BLaER1 (cell line): ENCODE measurements around the gene ALDH3B2.
A peak's percentile ranks its signal among the peaks of the same experiment; 100 is the strongest.
"Not testable (repeated sequence)": the region's sequence is repeated elsewhere in the genome, so short reads cannot be mapped to it uniquely, and the experiment has no call there.

Experiments
- H3K27ac ChIP-seq: shearing (Covaris generic); formaldehyde crosslinking; 2 replicates; pipeline ENCODE4 v1.8.1; 2022
- H3K27me3 ChIP-seq: shearing (Covaris generic); formaldehyde crosslinking; 2 replicates; pipeline ENCODE4 v1.8.1; 2022
- H3K36me3 ChIP-seq: shearing (Covaris generic); formaldehyde crosslinking; 2 replicates; pipeline ENCODE4 v1.8.1; 2022
- H3K4me1 ChIP-seq: shearing (Covaris generic); formaldehyde crosslinking; 2 replicates; pipeline ENCODE4 v1.8.1; 2022
- H3K4me2 ChIP-seq: shearing (Covaris generic); formaldehyde crosslinking; 2 replicates; pipeline ENCODE4 v1.8.1; 2022
- H3K4me3 ChIP-seq: shearing (Covaris generic); formaldehyde crosslinking; 2 replicates; pipeline ENCODE4 v1.8.1; 2022
- H3K9ac ChIP-seq: shearing (Covaris generic); formaldehyde crosslinking; 2 replicates; pipeline ENCODE4 v1.8.1; 2022
- H3K9me3 ChIP-seq: shearing (Covaris generic); formaldehyde crosslinking; 2 replicates; pipeline ENCODE4 v1.8.1; 2022
- H4K20me1 ChIP-seq: shearing (Covaris generic); formaldehyde crosslinking; 2 replicates; pipeline ENCODE4 v1.8.1; 2022
- Cebpa-rat ChIP-seq: shearing (Covaris generic); IDR thresholded peaks from 2 replicates; pipeline ENCODE4 v1.8.1; 2022

The ALDH3B2 gene

DNA sequence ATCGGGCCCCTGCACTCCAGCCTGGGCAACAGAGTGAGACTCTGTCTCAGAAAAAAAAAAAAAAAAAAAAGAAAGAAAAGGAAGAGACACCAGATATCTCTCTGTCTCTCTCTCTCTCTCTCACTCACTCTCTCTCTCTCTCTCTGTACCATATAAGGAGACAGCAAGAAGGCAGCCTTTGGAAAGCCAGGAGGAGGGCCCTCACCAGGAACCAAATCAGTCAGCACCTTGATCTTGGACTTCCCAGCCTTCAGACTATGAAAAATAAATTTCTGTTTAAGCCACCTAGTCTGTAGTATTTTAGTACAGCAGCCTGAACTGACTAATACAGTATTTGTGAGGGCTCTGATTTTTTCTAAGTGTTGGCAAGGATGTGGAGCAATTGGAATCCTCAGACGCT, 13.6 kb upstream of the ALDH3B2 start:
- Histone ChIP-seq H4K20me1 (no peaks in the 10 kb centered on the region), H3K36me3 (no peaks in the 10 kb centered on the region), H3K4me1 (peaks cover 34% of the 10 kb centered on the region), H3K9me3 (no peaks in the 10 kb centered on the region), H3K4me3 (no peak overlapping the region), H3K27ac (no peak overlapping the region), H3K9ac (no peak overlapping the region), H3K27me3 (no peaks in the 10 kb centered on the region), H3K4me2 (no peak overlapping the region)
- TF ChIP-seq Cebpa-rat = no peak

DNA sequence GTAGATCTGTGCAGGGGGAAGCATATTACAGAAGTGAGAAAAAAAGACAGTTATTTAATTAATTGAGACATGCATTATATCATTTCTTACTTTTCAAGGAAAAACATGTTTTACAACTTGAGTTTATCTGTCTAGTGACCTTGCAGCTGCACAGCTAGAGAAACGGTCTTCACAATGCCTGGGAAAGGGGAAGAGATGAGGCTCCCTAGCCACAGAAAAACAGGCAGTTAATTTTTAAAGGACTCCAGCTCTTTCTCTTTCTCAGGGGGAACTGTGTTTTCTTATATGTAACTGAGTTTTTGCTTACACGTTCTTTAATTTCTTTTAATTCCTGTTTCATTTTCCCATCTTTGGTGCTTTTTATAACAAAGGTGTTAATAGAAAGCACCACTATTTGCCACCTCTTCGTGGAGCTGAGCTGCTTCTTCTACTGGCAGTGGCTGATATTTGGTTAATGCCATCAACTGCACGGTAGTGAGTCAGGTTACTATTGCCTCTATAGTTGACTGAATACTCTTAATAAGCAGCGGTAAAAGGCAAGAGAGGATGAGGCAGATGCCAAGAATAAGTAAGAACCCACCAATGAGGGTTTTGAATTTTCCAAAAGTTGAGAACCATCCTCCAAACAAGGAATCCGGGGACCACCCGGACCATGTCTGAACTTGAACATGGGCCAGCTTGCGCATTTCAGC, 11.4 kb upstream of the ALDH3B2 start:
- not testable (repeated sequence) for H3K27me3 ChIP-seq, H3K4me3 ChIP-seq, H3K36me3 ChIP-seq, H3K9me3 ChIP-seq, H4K20me1 ChIP-seq
- H3K4me2 ChIP-seq = peak overlapping the region; percentile 43
- peaks cover 37% of the 10 kb centered on the region for H3K4me1 ChIP-seq
- H3K27ac ChIP-seq = peak overlapping the region; percentile 55; the same call in 1 of the 2 replicates
- peak overlapping the region; percentile 46; the same call in 1 of the 2 replicates for H3K9ac ChIP-seq

DNA sequence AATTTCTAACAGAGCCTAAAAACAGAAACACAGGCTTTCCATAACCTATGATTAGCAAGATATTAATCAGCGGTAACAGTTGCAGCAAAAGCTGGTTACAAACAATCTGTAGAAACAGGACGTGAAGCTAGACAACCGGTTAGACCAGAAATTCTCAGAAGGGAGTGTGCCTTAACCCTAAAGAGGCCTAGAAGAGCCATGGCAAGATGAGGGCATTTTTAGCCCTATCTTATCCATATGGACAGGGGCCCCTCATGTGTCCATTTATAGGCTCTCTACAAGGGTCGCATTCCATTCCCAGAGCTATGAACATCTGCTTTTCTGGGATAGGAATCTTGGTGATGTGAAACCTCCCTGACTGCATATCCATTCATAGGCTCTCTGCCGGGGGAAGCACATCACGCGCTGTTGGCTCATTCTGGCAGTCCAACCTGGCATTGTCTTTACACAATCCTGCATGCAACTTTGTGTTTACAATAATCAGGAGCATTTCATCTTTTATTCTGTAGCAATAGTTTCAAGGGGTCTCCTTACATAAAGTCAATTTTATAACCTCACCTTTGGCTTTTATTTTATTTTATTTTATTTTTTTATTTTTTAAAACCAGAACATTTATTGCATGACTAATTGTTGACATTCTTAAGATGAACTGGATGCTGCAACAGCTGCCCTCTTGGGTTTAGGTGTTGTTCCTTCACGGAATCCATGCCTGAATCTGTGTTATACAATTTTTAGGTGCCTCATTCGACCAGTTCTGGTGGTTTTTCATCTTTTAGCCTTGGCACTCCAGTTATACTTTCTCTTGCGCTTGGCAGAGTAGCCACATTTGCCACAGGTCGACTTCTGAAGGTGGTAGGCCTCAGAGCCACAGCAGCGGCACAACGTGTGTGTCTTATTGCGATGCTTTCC, 8.0 kb upstream of the ALDH3B2 start:
- not testable (repeated sequence) for H4K20me1 ChIP-seq, H3K4me3 ChIP-seq, H3K36me3 ChIP-seq, H3K4me2 ChIP-seq, H3K27me3 ChIP-seq, H3K27ac ChIP-seq, H3K9ac ChIP-seq
- H3K4me1 ChIP-seq = peaks cover 35% of the 10 kb centered on the region
- H3K9me3 ChIP-seq = peaks cover 16% of the 10 kb centered on the region

DNA sequence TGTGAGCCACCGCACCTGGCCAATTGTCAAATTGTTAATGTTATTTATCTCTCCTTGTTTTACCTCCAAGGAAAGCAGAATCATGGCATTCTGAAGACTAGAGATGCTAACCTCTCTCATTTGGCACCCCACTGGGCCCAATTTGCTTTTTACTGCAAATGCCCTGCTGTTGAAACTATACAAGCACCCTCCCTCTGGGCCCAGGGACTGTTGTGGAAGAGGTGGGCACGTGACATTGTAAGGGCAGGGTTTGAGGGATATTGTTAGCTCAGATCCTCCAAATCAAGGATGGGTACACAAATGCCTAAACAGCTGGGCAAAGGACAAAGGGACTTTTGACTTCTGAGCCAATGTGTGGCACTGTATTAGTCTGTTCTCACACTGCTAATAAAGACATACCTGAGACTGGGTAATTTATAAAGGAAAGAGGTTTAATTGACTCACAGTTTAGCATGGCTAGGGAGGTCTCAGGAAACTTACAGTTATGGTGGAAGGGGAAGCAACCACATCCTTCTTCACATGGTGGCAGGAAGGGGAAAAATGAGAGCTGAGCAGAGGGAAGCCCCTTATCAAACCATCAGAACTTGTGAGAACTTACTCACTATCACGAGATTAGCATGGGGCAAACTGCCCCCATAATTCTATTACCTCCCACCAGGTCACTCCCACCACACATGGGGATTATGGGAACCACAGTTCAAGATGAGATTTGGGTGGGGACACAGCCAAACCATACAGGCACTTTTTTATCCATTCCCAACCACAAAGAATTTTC, 6.5 kb upstream of the ALDH3B2 start:
- H3K4me1 ChIP-seq = peaks cover 28% of the 10 kb centered on the region
- no peak overlapping the region for H3K9ac ChIP-seq
- no peaks in the 10 kb centered on the region for H3K27me3 ChIP-seq
- no peaks in the 10 kb centered on the region for H4K20me1 ChIP-seq
- peak overlapping the region; percentile 5; the same call in 1 of the 2 replicates for H3K27ac ChIP-seq
- no peaks in the 10 kb centered on the region for H3K36me3 ChIP-seq
- TF ChIP-seq Cebpa-rat = no peak
- H3K4me3 ChIP-seq = peak overlapping the region; percentile 9; the same call in 1 of the 2 replicates
- peaks cover 22% of the 10 kb centered on the region for H3K9me3 ChIP-seq
- peak overlapping the region; percentile 42 for H3K4me2 ChIP-seq

DNA sequence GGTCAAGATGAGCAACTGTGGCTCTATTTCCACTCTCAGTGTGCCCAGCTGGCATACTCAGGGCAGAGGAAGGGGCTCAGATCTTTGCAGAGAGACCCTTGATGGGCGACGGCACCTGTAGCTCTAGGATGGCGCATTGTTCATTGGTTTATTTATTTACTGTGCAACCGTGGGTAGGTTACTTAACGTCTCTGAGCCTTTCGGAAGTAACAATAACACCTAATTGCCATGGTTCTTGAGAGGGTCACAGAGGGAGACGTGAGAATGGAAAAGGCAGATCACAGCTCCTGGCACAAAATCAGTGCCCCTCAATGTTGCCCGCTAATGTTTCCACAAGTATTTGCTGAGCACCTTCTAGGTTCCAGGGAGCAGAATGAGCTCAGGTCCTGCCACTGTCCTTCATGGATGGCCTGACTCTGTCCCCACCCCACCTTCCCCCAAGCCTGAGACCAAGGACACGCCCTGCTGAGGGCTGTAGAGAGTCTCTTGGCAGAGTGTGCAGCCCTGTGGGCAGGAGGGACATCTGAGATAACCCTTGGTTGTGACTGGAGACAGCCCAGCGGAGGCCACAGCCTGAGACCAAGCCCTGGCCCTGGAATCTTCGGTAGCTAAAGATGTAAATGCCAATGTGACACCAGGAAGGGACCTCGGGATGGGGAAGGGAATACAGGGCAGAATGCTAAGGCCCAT, 780 bp upstream of the ALDH3B2 start:
- Histone ChIP-seq H3K9ac (no peak overlapping the region), H3K4me3 (no peak overlapping the region), H3K9me3 (peaks cover 17% of the 10 kb centered on the region; the same call in 1 of the 2 replicates), H4K20me1 (no peaks in the 10 kb centered on the region), H3K27me3 (no peaks in the 10 kb centered on the region), H3K4me2 (no peak overlapping the region), H3K27ac (no peak overlapping the region), H3K36me3 (no peaks in the 10 kb centered on the region), H3K4me1 (peaks cover 20% of the 10 kb centered on the region)
- TF ChIP-seq Cebpa-rat = no peak

DNA sequence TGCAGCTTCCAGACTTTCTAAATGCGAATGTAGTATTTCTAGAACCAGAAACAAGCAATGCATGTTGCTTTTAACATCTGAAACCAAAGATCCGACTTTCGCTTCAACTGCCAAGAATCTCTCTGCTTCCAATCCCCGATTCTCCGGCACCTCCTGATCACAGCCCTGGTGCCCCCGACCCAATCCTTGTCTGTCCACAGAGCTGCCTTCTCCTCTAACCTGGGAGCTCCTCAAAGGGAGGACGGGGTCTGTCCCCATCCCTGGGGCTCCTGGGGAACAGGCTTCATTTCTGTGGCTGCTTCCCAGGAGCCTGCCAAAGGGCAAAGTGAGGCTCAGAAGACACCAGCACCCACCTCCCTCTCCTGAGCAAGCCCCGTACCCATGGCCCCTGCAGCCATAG, 521 bp downstream of the ALDH3B2 start:
- Histone ChIP-seq H3K4me3 (no peak overlapping the region), H3K4me2 (no peak overlapping the region), H3K36me3 (no peaks in the 10 kb centered on the region)

DNA sequence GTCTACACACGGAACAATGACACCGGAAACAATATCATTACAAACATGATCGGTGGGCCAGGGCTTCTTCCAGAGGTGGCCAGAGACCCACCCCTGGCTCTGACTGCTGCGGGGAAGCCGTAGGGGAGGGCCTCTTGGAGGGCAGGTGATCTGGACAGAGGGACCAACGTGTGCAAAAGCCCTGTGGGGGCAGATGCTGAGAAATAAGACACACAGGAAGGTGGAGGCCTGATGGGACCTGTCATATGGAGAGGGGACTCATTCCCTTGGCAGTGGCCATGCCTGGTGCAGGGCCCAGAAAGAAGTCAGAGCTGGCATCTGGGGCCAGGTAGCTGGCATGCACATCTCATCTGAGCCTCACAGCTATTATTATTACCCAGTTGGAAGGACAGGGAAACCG, 1.1 kb downstream of the ALDH3B2 start:
- H4K20me1 ChIP-seq = no peaks in the 10 kb centered on the region
- H3K27ac ChIP-seq = no peak overlapping the region
- H3K4me2 ChIP-seq = no peak overlapping the region
- no peak overlapping the region for H3K9ac ChIP-seq
- no peak overlapping the region for H3K4me3 ChIP-seq
- peaks cover 13% of the 10 kb centered on the region; the same call in 1 of the 2 replicates for H3K9me3 ChIP-seq
- no peaks in the 10 kb centered on the region for H3K36me3 ChIP-seq
- no peaks in the 10 kb centered on the region for H3K27me3 ChIP-seq
- H3K4me1 ChIP-seq = peaks cover 35% of the 10 kb centered on the region
- no peak for TF ChIP-seq Cebpa-rat

More for the DNA sequence above, 521 bp downstream of the ALDH3B2 start:
- H3K27me3 ChIP-seq = no peaks in the 10 kb centered on the region
- H3K27ac ChIP-seq = no peak overlapping the region
- TF ChIP-seq Cebpa-rat = no peak
- H3K9ac ChIP-seq = no peak overlapping the region
- peaks cover 29% of the 10 kb centered on the region for H3K4me1 ChIP-seq
- no peaks in the 10 kb centered on the region for H4K20me1 ChIP-seq
- peaks cover 13% of the 10 kb centered on the region; the same call in 1 of the 2 replicates for H3K9me3 ChIP-seq

DNA sequence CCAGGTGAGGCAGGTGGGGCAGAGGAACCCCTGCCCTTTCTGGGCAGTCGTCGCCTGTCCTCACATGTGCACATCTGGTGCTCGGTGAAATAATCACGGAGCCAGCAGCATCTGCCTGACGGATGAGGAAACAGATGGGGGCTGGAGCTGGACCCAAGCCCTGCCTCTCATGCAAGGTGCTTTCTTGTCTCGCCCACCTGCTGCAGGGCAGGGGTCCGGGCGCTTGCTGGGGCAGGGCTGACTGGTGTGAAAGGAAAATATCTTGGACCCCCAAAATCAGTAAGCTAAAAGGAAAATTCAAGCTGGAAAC, 3.3 kb downstream of the ALDH3B2 start:
- Histone ChIP-seq H3K9ac (no peak overlapping the region), H3K4me1 (peaks cover 57% of the 10 kb centered on the region), H3K27ac (no peak overlapping the region), H3K4me3 (no peak overlapping the region), H3K27me3 (no peaks in the 10 kb centered on the region), H3K9me3 (peaks cover 10% of the 10 kb centered on the region; the same call in 1 of the 2 replicates), H3K36me3 (no peaks in the 10 kb centered on the region), H4K20me1 (peaks cover 12% of the 10 kb centered on the region; the same call in 1 of the 2 replicates), H3K4me2 (peak overlapping the region; percentile 47)
- TF ChIP-seq Cebpa-rat = no peak
